ENCODE data around the gene MAP4K1. TPM values are rescaled to one million over a fixed set of nuclear protein-coding genes. Genes with fewer than 3 reads are reported as not detected.

The MAP4K1 gene
- total and polyA plus RNA-seq, 2 of the 13 experiments (the other 11 are each of a cell fraction or from before 2014, with no cell fraction given) = 0.24 to 0.89 TPM

- TF ChIP-seq, protein P1, sequence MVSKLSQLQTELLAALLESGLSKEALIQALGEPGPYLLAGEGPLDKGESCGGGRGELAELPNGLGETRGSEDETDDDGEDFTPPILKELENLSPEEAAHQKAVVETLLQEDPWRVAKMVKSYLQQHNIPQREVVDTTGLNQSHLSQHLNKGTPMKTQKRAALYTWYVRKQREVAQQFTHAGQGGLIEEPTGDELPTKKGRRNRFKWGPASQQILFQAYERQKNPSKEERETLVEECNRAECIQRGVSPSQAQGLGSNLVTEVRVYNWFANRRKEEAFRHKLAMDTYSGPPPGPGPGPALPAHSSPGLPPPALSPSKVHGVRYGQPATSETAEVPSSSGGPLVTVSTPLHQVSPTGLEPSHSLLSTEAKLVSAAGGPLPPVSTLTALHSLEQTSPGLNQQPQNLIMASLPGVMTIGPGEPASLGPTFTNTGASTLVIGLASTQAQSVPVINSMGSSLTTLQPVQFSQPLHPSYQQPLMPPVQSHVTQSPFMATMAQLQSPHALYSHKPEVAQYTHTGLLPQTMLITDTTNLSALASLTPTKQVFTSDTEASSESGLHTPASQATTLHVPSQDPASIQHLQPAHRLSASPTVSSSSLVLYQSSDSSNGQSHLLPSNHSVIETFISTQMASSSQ (IDR thresholded peaks at IDR 0.05; ENCODE audit: low read depth) = no peak
- TF ChIP-seq, protein P1 (CRISPR knock-in tag; IDR thresholded peaks at IDR 0.05; ENCODE audit: borderline replicate concordance) = no peak
- TF ChIP-seq ZNF577 (CRISPR knock-in tag; IDR thresholded peaks at IDR 0.05; ENCODE audit: borderline replicate concordance, low read depth) (no peak), ZNF550 (CRISPR knock-in tag; IDR thresholded peaks at IDR 0.05; ENCODE audit: borderline replicate concordance) (no peak), ZBTB38 (CRISPR knock-in tag; IDR thresholded peaks at IDR 0.05) (no peak), SIN3A (IDR thresholded peaks at IDR 0.05; ENCODE audit: borderline replicate concordance, low read depth, low read length) (no peak), TBX3 (IDR thresholded peaks at IDR 0.05; ENCODE audit: borderline replicate concordance) (no peak), ZNF138 (CRISPR knock-in tag; IDR thresholded peaks at IDR 0.05; ENCODE audit: low read depth) (no peak), TGIF2 (CRISPR knock-in tag; IDR thresholded peaks at IDR 0.05) (0 out of 2 replicates have a peak, but pooled peaks have one; percentile 3), CREBL2 (CRISPR knock-in tag; IDR thresholded peaks at IDR 0.05; ENCODE audit: borderline replicate concordance) (no peak), IRF2 (CRISPR knock-in tag; IDR thresholded peaks at IDR 0.05) (no peak), WIZ (CRISPR knock-in tag; IDR thresholded peaks at IDR 0.05) (no peak), ZBTB26 (CRISPR knock-in tag; IDR thresholded peaks at IDR 0.05; ENCODE audit: borderline replicate concordance) (0 out of 2 replicates have a peak, but pooled peaks have one; percentile 46), RCOR2 (CRISPR knock-in tag; IDR thresholded peaks at IDR 0.05) (no peak), ZFP36 (IDR thresholded peaks at IDR 0.05; ENCODE audit: borderline replicate concordance, low read depth, low read length, partially characterized antibody) (no peak), ETV6 (CRISPR knock-in tag; conservative IDR thresholded peaks at IDR 0.05) (no peak), ZNF143 (CRISPR knock-in tag; IDR thresholded peaks at IDR 0.05) (no peak), LCORL (IDR thresholded peaks at IDR 0.05) (no peak), LCORL (CRISPR knock-in tag; IDR thresholded peaks at IDR 0.05) (peak; percentile 59; the same call in 1 of the 2 replicates)
- TF ChIP-seq, protein P2, sequence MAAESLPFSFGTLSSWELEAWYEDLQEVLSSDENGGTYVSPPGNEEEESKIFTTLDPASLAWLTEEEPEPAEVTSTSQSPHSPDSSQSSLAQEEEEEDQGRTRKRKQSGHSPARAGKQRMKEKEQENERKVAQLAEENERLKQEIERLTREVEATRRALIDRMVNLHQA (CRISPR knock-in tag; IDR thresholded peaks at IDR 0.05) = no peak
- TF ChIP-seq, protein P3, sequence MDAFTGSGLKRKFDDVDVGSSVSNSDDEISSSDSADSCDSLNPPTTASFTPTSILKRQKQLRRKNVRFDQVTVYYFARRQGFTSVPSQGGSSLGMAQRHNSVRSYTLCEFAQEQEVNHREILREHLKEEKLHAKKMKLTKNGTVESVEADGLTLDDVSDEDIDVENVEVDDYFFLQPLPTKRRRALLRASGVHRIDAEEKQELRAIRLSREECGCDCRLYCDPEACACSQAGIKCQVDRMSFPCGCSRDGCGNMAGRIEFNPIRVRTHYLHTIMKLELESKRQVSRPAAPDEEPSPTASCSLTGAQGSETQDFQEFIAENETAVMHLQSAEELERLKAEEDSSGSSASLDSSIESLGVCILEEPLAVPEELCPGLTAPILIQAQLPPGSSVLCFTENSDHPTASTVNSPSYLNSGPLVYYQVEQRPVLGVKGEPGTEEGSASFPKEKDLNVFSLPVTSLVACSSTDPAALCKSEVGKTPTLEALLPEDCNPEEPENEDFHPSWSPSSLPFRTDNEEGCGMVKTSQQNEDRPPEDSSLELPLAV (CRISPR knock-in tag; conservative IDR thresholded peaks at IDR 0.05; ENCODE audit: low read depth) = no peak
- TF ChIP-seq, protein P4, sequence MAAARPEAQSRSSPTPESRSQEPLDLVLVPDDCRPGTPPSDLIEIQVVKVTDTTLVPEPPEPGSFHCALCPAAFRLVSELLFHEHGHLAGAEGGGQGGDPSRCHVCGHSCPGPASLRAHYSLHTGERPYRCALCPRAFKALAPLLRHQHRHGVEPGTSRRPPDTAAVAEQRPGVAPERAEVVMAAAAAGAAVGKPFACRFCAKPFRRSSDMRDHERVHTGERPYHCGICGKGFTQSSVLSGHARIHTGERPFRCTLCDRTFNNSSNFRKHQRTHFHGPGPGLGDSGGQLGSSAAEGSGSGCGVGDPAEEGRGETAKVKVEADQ (CRISPR knock-in tag; IDR thresholded peaks at IDR 0.05; ENCODE audit: borderline replicate concordance) = no peak
Observed at GRCh38 chr19:38650911-38651584, 33.3 kb upstream of the MAP4K1 start (continued).

Measured in HepG2 (cell line).